K562 (cell line): ENCODE results near the gene ACSL6. TPM values are rescaled to one million over a fixed set of nuclear protein-coding genes. Genes with fewer than 3 reads are reported as not detected.

Experiments
- ARID1B ChIP-seq: fragments of 450-650 bp; IDR thresholded peaks from 2 replicates; pipeline ENCODE4 v1.6.1; 2016; ENCODE audit warnings: antibody characterized with exemption, mild to moderate bottlenecking, inconsistent platforms
- BRD9 ChIP-seq: fragments of 450-650 bp; IDR thresholded peaks from 2 replicates; pipeline ENCODE4 v1.6.1; 2018; ENCODE audit warnings: low read depth; ENCODE audit not compliant: partially characterized antibody
- CAMTA2 ChIP-seq: fragments of 250-450 bp; sonication (Bioruptor Pico); conservative IDR thresholded peaks from 2 replicates; pipeline ENCODE4 v1.5.1; 2022
- CBX1 ChIP-seq: sonication (generic); IDR thresholded peaks from 2 replicates; pipeline ENCODE4 v1.6.1; 2016; ENCODE audit warnings: antibody characterized with exemption, low read depth, mild to moderate bottlenecking
- CBX2 ChIP-seq: fragments of 200-600 bp; sonication (generic); IDR thresholded peaks from one replicate; pipeline ENCODE4 v1.6.1; 2012; ENCODE audit warnings: mild to moderate bottlenecking, low read length, inconsistent platforms; ENCODE audit not compliant: insufficient read depth, poor library complexity, severe bottlenecking
- CHD4 ChIP-seq: fragments of 200-600 bp; sonication (generic); IDR thresholded peaks from 3 replicates; pipeline ENCODE4 v1.6.1; 2012; ENCODE audit warnings: low read depth, mild to moderate bottlenecking, mixed read lengths, low read length, inconsistent platforms; ENCODE audit not compliant: insufficient read depth, insufficient replicate concordance, poor library complexity, severe bottlenecking
- CREB1 ChIP-seq, 2 experiments: sonication (generic) in 1 of 2; formaldehyde crosslinking in 1 of 2; IDR thresholded peaks; 2 replicates each; pipeline versions ENCODE4 v1.6.1 to v1.8.0; 2012 to 2022; ENCODE audit warnings: inconsistent platforms in 1 of 2, mild to moderate bottlenecking in 1 of 2, missing genetic modification reagents in 1 of 2, moderate library complexity in 1 of 2
- CTBP1 ChIP-seq: fragments of 450-650 bp; IDR thresholded peaks from 2 replicates; pipeline ENCODE4 v1.6.1; 2016; ENCODE audit warnings: borderline replicate concordance
- E2F4 ChIP-seq: sonication (generic); formaldehyde crosslinking; IDR thresholded peaks from 2 replicates; pipeline ENCODE4 v1.8.0; 2022; ENCODE audit warnings: mild to moderate bottlenecking, low read depth, missing genetic modification reagents
- ETS2 ChIP-seq: IDR thresholded peaks from 2 replicates; pipeline ENCODE4 v1.6.1; 2016; ENCODE audit warnings: borderline replicate concordance, missing genetic modification characterization, mild to moderate bottlenecking, moderate library complexity, missing compliant biosample characterization; ENCODE audit not compliant: poor library complexity, severe bottlenecking
- FUS ChIP-seq: fragments of 200-400 bp; formaldehyde crosslinking; optimal IDR thresholded peaks from 2 replicates; pipeline ENCODE3; 2017; ENCODE audit warnings: low read depth, low read length
- HDAC6 ChIP-seq: IDR thresholded peaks from 2 replicates; pipeline ENCODE4 v1.6.1; 2012; ENCODE audit warnings: low read depth, mild to moderate bottlenecking, control low read depth, inconsistent platforms, low read length, moderate library complexity
- KLF16 ChIP-seq: IDR thresholded peaks from 2 replicates; pipeline ENCODE4 v1.6.1; 2016; ENCODE audit warnings: antibody characterized with exemption
- MNT ChIP-seq, 2 experiments: fragments of 450-650 bp; conservative IDR thresholded peaks; 2 replicates each; pipeline ENCODE4 v1.6.1; 2017; ENCODE audit warnings: mild to moderate bottlenecking in 2 of 2, moderate library complexity in 2 of 2
- PCBP1 ChIP-seq: fragments of 200-400 bp; formaldehyde crosslinking; IDR thresholded peaks from 2 replicates; pipeline ENCODE4 v1.6.1; 2018; ENCODE audit warnings: mild to moderate bottlenecking, low read depth, low read length; ENCODE audit not compliant: poor library complexity, severe bottlenecking
- SMARCB1 ChIP-seq: IDR thresholded peaks from 2 replicates; pipeline ENCODE4 v1.6.1; 2011; ENCODE audit warnings: improper control_type of control experiment, low read depth; ENCODE audit not compliant: insufficient read length
- SMC3 ChIP-seq: conservative IDR thresholded peaks from 2 replicates; pipeline ENCODE4 v1.6.1; 2011; ENCODE audit warnings: low read depth, low read length, improper control_type of control experiment; ENCODE audit not compliant: insufficient read depth
- SREBF2 ChIP-seq: sonication (generic); formaldehyde crosslinking; IDR thresholded peaks from 2 replicates; pipeline ENCODE4 v1.4.0; 2020; ENCODE audit warnings: mild to moderate bottlenecking, missing genetic modification reagents
- TRIM24 ChIP-seq, 2 experiments: fragments of 450-650 bp; IDR thresholded peaks; 2 replicates each; pipeline ENCODE4 v1.6.1; 2016
- U2AF2 ChIP-seq: fragments of 200-400 bp; formaldehyde crosslinking; optimal IDR thresholded peaks from 2 replicates; pipeline ENCODE3; 2017; ENCODE audit warnings: low read depth, mild to moderate bottlenecking, low read length
- ZC3H4 ChIP-seq: sonication (generic); formaldehyde crosslinking; IDR thresholded peaks from 2 replicates; pipeline ENCODE4 v1.9.0; 2021; ENCODE audit warnings: missing genetic modification reagents, borderline replicate concordance
- ZNF316 ChIP-seq: fragments of 450-650 bp; IDR thresholded peaks from 2 replicates; pipeline ENCODE4 v1.6.1; 2016
- ZNF740 ChIP-seq, 3 experiments: fragments of 200-800 bp in 1 of 3; sonication (Bioruptor generic) in 1 of 3; sonication (generic) in 1 of 3; formaldehyde crosslinking in 1 of 3; IDR thresholded peaks; 2 replicates each; pipeline versions ENCODE4 v1.6.1 to v1.8.0; 2016 to 2022; ENCODE audit warnings: mild to moderate bottlenecking in 2 of 3, missing compliant biosample characterization in 2 of 3, missing genetic modification characterization in 2 of 3, missing genetic modification reagents in 1 of 3
- ZNF79 ChIP-seq: fragments of 250-450 bp; sonication (Bioruptor Pico); IDR thresholded peaks from 2 replicates; pipeline ENCODE4 v1.4.0; 2020; ENCODE audit warnings: low read depth, mild to moderate bottlenecking, moderate library complexity
- polyA plus RNA-seq, 8 experiments: library from polyadenylated mRNA; depleted of rRNA in 4 of 8; stranded (reverse) in 5 of 8; unstranded in 3 of 8; fragments of >200 nt; fragmentation: Nextera tagmentation in 2 of 8; fragmentation: Illumina TruSeq in 1 of 8; extraction: Ambion mirVana in 2 of 8; extraction: Trizol in 1 of 8; gene quantifications; 2 replicates each; pipeline versions ENCODE4 v1.2.1 to v1.2.3, GENCODE V29; 2011 to 2014; ENCODE audit warnings: inconsistent platforms in 1 of 8, missing spikeins in 1 of 8
- total RNA-seq, 7 experiments: library from RNA; depleted of rRNA in 6 of 7; stranded (reverse); fragments of >200 nt in 6 of 7; fragmentation: Illumina TruSeq in 2 of 7; extraction: Trizol in 2 of 7; gene quantifications; 2 replicates each; pipeline versions ENCODE4 v1.2.1 to v1.2.3, GENCODE V29; 2011 to 2021; ENCODE audit warnings: low replicate concordance in 1 of 7

ACSL6 gene
- total and polyA plus RNA-seq, 9 of the 15 experiments (the other 6 are each of a cell fraction or from before 2014, with no cell fraction given): 0.50 to 1.5 (median 0.69) TPM

GRCh38 chr5:132020568-132021339, 9.3 kb upstream of the ACSL6 start (continued):
- TF ChIP-seq E2F4 (CRISPR knock-in tag) (no peak), ETS2 (no peak), KLF16 (no peak), MNT (conservative IDR thresholded peaks at IDR 0.05) (no peak), SREBF2 (CRISPR knock-in tag) (no peak), BRD9 (no peak), U2AF2 (no peak), ARID1B (peak; percentile 44; the same call in 1 of the 2 replicates), FUS (no peak), CHD4 (no peak), ZNF740 (CRISPR knock-in tag; IDR thresholded peaks at IDR 0.05) (no peak), ZNF740 (tag; IDR thresholded peaks at IDR 0.05) (no peak), SMARCB1 (no peak), HDAC6 (no peak), ZNF316 (no peak), TRIM24 (IDR thresholded peaks at IDR 0.05) (peak in 1 of 2 experiments; percentile 37; a peak in 1 of 4 replicates), ZC3H4 (CRISPR knock-in tag) (no peak), CAMTA2 (no peak), PCBP1 (no peak), CTBP1 (peak; percentile 84; the same call in 1 of the 2 replicates), SMC3 (no peak), CBX2 (no peak), ZNF79 (CRISPR knock-in tag) (no peak), CBX1 (no peak), CREB1 (IDR thresholded peaks at IDR 0.05) (no peak), CREB1 (CRISPR knock-in tag; IDR thresholded peaks at IDR 0.05) (0 out of 2 replicates have a peak, but pooled peaks have one; percentile 17)
